HG02763 (cell line): ENCODE results near the gene BLTP3A.
"Not testable (repeated sequence)": the region's sequence is repeated elsewhere in the genome, so short reads cannot be mapped to it uniquely, and the experiment has no call there.

Experiments
- ATAC-seq: cut with Tn5 transposase; IDR thresholded peaks from one replicate; pipeline ENCODE4 v1.9.1; 2021; ENCODE audit warnings: mild to moderate bottlenecking, moderate library complexity; ENCODE audit not compliant: unreplicated experiment

The BLTP3A gene, protein sequence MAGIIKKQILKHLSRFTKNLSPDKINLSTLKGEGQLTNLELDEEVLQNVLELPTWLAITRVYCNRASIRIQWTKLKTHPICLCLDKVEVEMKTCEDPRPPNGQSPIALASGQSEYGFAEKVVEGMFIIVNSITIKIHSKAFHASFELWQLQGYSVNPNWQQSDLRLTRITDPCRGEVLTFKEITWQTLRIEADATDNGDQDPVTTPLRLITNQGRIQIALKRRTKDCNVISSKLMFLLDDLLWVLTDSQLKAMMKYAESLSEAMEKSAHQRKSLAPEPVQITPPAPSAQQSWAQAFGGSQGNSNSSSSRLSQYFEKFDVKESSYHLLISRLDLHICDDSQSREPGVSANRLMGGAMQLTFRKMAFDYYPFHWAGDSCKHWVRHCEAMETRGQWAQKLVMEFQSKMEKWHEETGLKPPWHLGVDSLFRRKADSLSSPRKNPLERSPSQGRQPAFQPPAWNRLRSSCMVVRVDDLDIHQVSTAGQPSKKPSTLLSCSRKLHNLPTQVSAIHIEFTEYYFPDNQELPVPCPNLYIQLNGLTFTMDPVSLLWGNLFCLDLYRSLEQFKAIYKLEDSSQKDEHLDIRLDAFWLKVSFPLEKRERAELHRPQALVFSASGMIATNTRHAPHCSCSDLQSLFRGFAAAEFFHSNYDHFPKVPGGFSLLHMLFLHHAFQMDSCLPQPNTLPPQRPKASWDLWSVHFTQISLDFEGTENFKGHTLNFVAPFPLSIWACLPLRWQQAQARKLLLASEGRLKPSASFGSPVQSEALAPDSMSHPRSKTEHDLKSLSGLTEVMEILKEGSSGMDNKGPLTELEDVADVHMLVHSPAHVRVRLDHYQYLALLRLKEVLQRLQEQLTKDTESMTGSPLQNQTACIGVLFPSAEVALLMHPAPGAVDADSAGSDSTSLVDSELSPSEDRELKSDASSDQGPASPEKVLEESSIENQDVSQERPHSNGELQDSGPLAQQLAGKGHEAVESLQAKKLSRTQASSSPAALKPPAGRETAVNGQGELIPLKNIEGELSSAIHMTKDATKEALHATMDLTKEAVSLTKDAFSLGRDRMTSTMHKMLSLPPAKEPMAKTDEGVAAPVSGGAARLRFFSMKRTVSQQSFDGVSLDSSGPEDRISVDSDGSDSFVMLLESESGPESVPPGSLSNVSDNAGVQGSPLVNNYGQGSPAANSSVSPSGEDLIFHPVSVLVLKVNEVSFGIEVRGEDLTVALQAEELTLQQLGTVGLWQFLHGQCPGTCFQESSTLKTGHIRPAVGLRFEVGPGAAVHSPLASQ (N-terminal part only)

DNA sequence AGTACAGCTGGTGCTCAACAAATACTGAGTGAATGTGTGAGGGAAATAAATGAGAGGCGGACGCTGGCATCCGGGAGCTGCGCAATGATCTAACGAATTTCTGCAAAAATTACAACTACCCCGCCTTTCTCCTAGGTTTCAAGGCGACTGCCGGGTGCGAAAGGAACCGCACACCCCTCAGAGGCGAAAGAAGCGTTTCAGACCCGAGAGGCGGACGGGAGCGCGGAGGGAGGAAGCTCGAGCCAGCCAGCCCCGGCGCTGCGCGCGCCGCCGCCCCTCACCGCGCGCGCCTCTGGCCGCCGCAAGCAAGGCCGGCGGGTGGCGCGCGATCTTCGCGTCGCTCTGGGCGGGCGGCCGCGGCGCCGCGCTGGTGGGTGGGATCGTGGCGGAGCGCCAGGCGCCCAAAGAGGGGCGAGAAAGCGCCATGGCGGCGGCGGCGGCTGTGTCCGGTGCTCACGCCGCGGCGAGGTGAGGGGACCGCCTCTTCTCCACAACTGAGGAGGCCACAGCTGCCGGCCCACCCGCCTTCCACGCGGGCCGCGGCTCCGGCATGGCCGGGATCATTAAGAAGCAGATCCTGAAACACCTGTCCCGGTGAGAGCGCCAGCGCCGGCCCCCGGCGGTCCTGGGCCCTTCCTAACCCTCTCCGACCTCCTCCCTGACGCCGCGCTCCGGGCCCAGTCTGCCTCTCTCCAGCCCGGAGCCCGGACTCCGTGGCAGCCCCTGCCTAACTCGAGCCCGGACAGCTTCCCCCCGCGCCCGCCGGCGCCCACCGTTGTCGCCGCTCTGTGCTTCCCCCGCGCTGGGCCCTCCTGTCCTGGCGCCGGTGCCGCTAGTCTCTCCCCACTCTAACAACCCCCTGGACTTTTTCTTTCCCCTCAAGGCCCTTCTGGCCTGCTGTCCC lies at the start of gene BLTP3A:
BLTP3A (plus strand) TSS at position 383 of the 904 bp plus-strand sequence; CDS start at position 551, 168 bp downstream.
- ATAC-seq, result peak; percentile 84

DNA sequence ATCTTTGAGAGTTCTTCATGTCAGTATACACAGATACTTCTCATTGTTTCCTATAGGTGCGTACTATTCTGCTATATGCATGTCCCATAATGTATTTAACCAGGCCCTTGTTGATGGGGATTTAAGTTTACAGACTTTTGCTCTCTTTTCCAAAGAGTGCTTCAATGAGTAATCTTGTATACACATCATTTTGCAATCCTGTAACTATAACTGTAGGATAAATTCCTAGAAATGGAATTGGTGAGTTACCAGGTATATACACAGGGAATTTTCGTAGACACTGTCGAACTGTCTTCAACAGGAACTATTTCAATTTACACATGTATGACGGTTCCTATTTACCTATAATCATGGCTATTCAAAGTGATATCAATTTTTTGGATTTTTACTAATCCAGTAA lies 49.8 kb upstream of the BLTP3A start:
- no peak for ATAC-seq

DNA sequence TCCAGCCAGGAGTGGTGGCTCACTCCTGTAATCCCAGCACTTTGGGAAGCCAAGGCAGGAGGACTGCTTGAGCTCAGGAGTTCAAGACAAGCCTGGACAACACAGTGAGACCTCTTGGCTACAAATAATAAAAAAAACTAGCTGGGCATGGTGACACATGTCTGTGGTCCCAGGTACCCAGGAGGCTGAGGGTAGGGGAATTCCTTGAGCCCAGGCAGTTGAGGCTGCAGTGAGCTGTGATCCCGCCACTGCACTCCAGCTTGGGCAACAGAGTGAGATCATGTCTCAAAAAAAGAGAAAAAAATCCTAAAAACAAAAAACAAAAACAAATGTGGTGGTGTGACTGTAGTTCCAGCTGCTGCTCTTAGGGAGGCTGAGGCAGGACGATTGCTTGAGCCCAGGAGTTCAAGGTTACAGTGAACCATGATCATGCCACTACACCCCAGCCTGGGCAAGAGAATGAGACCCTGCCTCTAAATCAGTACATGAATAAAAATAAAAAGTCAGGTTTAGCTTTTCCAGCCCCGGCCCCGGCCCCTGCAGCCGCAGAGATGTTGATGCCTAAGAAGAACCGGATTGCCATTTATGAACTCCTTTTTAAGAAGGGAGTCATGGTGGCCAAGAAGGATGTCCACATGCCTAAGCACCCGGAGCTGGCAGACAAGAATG lies 48.1 kb upstream of the BLTP3A start:
- no peak for ATAC-seq

DNA sequence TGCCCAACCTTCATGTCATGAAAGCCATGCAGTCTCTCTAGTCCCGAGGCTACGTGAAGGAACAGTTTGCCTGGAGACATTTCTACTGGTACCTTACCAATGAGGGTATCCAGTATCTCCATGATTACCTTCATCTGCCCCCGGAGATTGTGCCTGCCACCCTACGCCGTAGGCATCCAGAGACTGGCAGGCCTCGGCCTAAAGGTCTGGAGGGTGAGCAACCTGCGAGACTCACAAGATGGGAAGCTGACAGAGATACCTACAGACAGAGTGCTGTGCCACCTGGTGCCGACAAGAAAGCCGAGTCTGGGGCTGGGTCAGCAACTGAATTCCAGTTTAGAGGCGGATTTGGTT lies 47.6 kb upstream of the BLTP3A start:
- ATAC-seq, result not testable (repeated sequence)

DNA sequence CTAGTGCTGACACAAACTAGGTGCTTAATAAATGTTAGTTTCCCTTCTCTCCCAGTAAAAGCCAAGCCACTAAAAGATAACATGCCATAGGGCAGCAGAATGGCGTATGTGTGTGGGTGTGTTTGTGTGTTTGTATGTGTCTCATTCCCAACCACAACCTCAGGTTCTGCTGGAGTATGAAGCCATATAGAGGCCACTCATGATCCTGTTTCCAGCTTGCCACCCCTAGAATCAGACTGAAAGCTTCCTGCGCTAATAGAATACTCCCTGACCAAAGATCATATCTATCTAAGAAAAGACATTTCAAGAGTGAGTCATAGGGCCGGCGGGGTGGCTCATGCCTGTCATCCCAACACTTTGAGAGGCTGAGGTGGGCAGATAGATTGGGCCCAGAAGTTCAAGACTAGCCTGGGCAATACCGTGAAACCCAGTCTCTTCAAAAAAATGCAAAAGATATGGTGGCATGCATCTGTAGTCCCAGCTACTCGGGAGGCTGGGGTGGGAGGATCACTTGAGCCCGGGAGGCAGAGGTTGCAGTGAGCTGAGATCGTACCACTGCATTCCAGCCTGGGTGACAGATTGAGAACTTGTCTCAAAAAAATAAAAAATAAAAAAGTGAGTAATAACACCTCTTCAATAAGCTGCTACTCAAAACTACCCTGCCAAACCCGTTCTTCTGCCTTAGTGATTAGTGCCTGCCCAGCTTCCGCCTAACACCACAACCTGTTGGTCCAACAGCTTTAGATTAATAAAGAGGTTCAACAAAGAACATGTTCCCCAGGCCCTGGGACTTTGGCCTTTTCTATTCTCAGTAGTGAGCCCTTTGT lies 46.4 kb upstream of the BLTP3A start:
- ATAC-seq, result no peak

DNA sequence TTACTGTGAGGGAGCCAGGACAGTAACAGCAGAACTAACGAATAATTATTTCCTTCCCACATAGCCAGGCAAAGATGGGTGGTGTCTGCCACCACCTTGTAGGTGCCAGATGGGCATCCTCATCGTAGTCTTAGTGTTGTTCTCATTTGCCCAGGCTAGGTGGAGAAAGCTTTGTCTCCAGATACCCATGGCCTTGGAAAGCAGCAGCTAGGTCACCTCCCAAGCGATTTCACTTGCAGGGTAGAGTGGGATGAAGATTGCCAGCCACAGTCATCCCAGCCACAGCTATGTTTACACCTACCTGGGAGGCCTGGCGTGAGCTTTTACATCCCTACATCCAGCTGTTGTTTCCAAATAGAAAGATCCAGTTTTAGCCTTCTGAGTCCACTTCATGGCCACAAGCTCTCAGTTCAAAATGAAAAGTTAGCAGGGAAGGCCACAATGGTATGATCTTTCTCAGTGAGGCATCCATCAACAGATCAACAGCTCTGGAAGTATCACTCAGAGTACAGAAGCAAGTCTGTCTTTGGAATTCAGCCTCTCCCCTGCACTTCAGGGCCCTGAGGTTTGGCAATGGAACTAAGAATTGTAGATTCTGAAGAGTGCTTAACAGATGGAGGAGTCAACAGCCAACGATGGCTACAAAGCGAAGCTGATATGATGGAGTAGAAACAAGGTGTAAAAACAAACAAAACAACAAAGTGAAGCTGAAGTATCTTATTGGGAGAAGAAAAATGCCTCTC lies 45.6 kb upstream of the BLTP3A start:
- ATAC-seq, result no peak

DNA sequence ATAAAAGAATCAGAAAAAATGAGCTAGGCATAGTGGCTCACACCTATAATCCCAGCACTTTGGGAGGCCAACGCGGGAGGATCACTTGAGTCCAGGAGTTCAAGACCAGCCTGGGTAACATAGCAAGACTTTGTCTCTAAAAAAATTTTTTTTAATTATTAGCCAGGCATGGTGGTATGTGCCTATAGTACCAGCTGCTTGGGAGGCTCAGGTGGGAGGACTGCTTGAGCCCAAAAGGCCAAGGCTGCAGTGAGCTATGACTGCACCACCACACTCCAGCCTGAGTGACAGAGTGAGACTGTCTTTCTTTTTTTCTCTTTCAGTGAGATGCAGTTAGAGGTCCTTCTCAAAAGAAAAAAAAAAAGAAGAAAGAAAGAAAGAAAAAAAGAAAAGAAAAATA lies 43.1 kb upstream of the BLTP3A start:
- no peak for ATAC-seq

DNA sequence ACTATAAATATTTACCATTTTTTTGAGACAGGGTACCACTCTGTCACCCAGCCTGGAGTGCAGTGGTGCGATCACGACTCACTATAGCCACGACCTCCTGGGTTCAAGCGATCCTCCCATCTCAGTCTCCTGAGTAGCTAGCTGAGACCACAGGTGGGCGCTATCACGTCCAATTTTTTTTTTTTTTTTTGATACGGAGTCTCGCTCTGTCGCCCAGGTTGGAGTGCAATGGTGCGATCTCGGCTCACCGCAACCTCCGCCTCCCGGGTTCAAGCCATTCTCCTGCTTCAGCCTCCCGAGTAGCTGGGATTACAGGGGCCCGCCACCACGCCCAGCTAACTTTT lies 35.4 kb upstream of the BLTP3A start:
- not testable (repeated sequence) for ATAC-seq

DNA sequence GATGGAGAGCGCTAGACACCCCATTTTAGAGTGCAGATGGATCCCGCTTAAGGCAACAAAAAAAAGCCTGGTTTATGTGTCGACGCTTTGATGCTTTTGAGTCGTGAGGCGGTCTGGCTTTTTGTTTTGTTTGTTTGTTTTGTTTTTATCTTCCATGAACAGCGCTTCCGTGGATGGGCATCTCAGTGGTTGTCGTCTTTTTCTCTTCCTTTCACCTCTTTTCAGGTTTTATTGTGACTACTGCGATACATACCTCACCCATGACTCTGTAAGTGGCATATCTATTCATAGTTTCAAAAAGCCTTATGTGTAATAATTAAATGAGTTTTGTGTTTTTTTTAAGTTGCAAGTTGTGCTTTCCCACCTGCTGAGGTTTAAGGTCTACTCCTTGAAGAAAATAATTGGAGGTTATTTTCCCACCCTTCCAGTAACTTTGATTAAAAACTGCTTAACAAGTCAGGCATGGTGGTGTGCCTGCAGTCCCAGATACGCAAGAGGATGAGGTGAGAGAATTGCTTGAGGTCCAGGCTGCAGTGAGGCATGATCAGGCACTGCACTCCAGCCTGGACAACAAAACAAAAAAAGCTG lies 34.1 kb upstream of the BLTP3A start:
- no peak for ATAC-seq

DNA sequence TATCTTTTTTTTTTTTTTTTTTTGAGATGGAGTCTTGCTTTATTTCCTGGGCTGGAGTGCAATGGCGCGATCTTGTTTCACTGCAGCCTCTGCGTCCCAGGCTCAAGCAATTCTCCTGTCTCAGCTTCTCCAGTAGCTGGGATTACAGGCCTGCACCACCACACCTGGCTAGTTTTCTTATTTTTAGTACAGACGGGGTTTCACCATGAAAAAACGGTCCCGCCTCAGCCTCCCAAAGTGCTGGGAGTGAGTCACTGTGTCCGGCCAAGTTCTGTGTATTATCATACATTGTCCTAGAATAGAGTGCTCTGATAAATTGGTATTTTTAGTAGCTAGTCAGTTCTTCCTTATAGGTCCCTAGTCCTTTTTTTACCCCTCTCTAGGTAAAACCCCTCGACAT lies 31.8 kb upstream of the BLTP3A start:
- no peak for ATAC-seq

DNA sequence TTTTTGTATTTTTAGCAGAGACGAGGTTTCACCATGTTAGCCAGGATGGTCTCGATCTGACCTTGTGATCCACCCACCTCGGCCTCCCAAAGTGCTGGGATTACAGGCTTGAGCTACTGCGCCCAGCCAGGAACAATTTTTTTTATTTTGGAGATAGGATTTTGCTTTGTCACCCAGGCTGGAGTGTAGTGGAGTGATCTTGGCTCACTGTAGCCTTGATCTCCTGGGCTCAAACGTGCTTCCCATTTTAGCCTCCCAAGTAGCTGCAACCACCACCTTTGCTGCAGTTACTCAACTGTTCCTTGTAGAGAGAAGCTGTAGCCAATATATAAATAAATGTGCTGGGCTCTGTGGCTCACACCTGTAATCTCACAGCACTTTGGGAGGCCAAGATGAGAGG lies 30.2 kb upstream of the BLTP3A start:
- not testable (repeated sequence) for ATAC-seq

DNA sequence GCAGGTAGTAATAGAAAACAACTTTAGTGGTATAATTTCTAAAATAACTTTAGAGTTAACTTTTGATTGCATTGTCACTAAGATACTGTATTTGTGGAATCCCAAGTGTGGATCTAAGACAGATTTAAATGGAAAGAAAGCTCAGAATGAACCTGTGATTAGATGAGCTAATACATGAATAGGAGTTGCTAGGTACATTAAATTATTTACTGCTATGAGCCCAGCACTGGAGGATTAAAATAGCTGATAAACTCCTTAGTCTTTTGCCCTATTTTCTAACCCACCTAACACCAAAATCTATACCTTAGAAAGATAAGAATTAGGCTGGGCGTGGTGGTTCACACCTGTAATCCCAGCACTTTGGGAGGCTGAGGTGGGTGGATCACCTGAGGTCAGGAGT lies 23.7 kb upstream of the BLTP3A start:
- ATAC-seq, result no peak

DNA sequence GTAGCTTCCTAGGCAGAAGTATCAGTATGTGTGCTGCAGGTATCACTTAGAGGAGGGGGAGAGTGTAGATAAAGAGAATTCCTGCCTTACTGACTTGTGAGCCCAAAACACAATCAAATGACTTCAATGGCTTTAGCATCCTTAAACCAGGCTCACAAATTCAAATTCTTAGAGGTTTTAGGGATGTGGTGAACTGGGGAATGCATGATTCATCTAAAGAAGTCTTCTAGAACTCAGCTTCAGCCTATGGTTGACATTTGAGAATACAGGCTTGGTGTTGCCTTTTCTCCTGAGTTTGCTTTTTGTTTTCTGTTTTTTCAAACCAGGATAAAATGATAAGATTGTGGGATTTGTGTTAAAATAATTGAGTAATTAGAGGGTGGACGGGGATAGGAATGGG lies 20.2 kb upstream of the BLTP3A start:
- no peak for ATAC-seq

DNA sequence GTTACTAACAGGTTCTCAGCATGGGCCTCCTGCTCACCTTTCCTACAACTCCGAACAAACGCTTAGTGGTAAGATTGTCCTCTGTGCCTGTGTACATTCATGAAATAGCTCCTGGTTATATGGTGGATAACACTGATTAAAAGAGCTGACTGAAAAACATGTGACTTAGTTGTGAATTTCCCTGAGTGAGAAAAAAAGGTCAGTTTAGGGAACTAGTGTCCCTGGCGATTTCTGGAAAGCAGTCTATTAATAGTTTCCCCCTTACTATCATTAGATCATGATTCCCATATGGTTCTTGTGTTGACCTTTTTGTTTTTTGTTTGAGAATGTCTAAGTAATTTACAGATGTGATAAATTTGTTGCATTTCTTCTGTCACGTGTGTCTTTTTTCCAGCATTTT lies 18.9 kb upstream of the BLTP3A start:
- no peak for ATAC-seq

DNA sequence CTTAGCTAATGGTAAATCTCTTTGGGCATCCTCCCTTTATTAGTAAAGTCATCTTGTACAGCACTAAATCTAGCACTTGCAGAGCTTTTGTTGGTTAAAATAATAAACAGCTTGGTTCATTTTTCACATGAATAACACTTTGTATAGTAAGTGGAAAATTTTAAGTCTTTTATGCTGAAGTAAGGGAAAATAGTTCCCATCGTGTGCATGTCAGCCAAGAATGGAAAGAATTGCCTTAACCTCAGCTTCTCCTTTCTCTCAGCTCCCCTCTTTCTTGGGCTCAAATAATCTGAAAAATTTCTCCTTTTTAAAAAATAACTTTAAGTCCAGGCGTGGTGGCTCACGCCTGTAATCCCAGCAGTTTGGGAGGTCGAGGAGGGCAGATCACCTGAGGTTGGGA lies 18.0 kb upstream of the BLTP3A start:
- no peak for ATAC-seq

DNA sequence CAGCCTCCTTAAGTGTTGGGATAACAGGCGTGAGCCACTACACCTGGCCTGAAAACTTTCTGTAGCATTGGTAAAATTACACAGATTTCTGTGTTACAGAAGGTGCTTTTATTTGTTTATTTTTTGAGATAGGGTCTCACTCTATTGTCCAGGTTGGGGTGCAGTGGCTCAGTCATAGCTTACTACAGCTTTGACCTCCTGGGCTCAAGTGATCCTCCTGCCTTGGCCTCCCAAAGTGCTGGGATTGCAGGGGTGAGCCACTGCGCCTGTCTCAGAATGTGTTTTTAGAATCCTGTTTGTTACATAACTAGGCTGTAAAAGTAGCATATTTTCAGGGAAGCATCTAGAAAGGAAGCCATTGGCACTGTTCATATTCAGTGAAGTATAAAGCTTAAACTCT lies 16.9 kb upstream of the BLTP3A start:
- no peak for ATAC-seq

DNA sequence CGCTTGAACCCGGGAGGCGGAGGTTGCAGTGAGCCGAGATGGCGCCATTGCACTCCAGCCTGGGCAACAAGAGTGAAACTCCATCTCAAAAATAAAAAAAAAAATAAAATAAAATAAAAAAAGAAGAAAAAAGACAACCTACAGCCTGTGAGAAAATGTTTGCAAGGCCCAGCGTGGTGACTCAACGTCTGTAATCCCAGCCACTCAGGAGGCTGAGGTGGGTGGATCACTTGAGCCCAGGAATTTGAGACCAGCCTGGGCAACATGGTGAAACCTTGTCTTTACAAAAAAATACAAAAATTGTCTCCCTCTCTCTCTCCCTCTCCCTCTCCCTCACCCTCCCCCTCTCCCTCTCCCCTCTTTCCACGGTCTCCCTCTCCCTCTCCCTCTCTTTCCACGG lies 6.5 kb upstream of the BLTP3A start:
- not testable (repeated sequence) for ATAC-seq

DNA sequence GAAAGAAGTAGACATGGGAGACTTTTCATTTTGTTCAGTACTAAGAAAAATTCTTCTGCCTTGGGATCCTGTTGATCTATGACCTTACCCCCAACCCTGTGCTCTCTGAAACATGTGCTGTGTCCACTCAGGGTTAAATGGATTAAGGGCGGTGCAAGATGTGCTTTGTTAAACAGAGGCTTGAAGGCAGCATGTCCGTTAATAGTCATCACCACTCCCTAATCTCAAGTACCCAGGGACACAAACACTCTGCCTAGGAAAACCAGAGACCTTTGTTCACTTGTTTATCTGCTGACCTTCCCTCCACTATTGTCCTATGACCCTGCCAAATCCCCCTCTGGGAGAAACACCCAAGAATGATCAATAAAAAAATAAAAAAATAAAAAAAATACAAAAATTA lies 4.7 kb upstream of the BLTP3A start:
- ATAC-seq, result not testable (repeated sequence)
